HL-60/S4 (cell line): Measurements from ENCODE around the gene DSC3.
"Not testable (repeated sequence)": the region's sequence is repeated elsewhere in the genome, so short reads cannot be mapped to it uniquely, and the experiment has no call there.

Source experiments
- in situ Hi-C: fragments of 300-500 bp; cut with MboI; formaldehyde crosslinking; loops from 2 replicates; pipeline ENCODE4 v1.14.3; 2022; ENCODE audit warnings: low sequenced_read_pairs

Gene DSC3

GRCh38 chr18:30982285-30982992 is 60.1 kb downstream of the DSC3 start:
- in situ Hi-C loops = no loop called here

- in situ Hi-C loops = not testable (repeated sequence)
These were observed 64.5 kb downstream of the DSC3 start for GRCh38 chr18:30978091-30978490.

- in situ Hi-C loops = no loop called here
These were observed 71.1 kb downstream of the DSC3 start for GRCh38 chr18:30971338-30971956.

GRCh38 chr18:30970196-30970816 is 72.2 kb downstream of the DSC3 start:
- in situ Hi-C loops = no loop called here

- in situ Hi-C loops = no loop called here
These were observed 72.8 kb downstream of the DSC3 start for GRCh38 chr18:30969670-30970170.

- in situ Hi-C loops = no loop called here
These were observed 74.8 kb downstream of the DSC3 start for GRCh38 chr18:30967701-30968100.

GRCh38 chr18:30965237-30965636 is 77.3 kb downstream of the DSC3 start:
- in situ Hi-C loops = no loop called here

GRCh38 chr18:30960661-30961060 is 81.9 kb downstream of the DSC3 start:
- in situ Hi-C loops = no loop called here

- in situ Hi-C loops = no loop called here
These were observed 85.5 kb downstream of the DSC3 start for GRCh38 chr18:30957066-30957465.

GRCh38 chr18:30954262-30954661 is 88.3 kb downstream of the DSC3 start:
- in situ Hi-C loops = no loop called here

- in situ Hi-C loops = no loop called here
These were observed 96.8 kb downstream of the DSC3 start for GRCh38 chr18:30945761-30946160.

- in situ Hi-C loops = no loop called here
These were observed 97.6 kb downstream of the DSC3 start for GRCh38 chr18:30944773-30945417.

GRCh38 chr18:30940952-30941539 is 101.5 kb downstream of the DSC3 start:
- in situ Hi-C loops = no loop called here
